ENCODE measurements around the gene MAST4.

The MAST4 gene

GRCh38 chr5:66864240-66864884 lies 268.2 kb downstream of the MAST4 start:
- Mint-ChIP-seq H3K27ac (no peak overlapping the region), H3K36me3 (ENCODE audit: low read depth) (no peaks in the 10 kb centered on the region), H3K4me3 (no peak overlapping the region), H3K9me3 (no peaks in the 10 kb centered on the region), H3K4me1 (peaks cover 11% of the 10 kb centered on the region), H3K27me3 (ENCODE audit: low read depth) (peaks cover 4% of the 10 kb centered on the region)
- TF ChIP-seq CTCF (IDR thresholded peaks at IDR 0.05; ENCODE audit: unreplicated experiment in 3 of 3) = no peak

GRCh38 chr5:66867618-66868322 lies 271.6 kb downstream of the MAST4 start:
- Mint-ChIP-seq H3K27me3 (ENCODE audit: low read depth) (peaks cover 4% of the 10 kb centered on the region), H3K4me3 (no peak overlapping the region), H3K27ac (no peak overlapping the region), H3K4me1 (peaks cover 1% of the 10 kb centered on the region), H3K36me3 (ENCODE audit: low read depth) (no peaks in the 10 kb centered on the region), H3K9me3 (no peaks in the 10 kb centered on the region)
- no peak for TF ChIP-seq CTCF (IDR thresholded peaks at IDR 0.05; ENCODE audit: unreplicated experiment in 3 of 3)

GRCh38 chr5:66869347-66869746 lies 273.2 kb downstream of the MAST4 start:
- no peaks in the 10 kb centered on the region for H3K9me3 Mint-ChIP-seq
- no peaks in the 10 kb centered on the region for H3K36me3 Mint-ChIP-seq (ENCODE audit: low read depth)
- no peaks in the 10 kb centered on the region for H3K27me3 Mint-ChIP-seq (ENCODE audit: low read depth)
- H3K4me1 Mint-ChIP-seq = no peaks in the 10 kb centered on the region
- peak overlapping the region in 1 of 3 experiments; percentile 40 for H3K27ac Mint-ChIP-seq
- H3K4me3 Mint-ChIP-seq = no peak overlapping the region
- TF ChIP-seq CTCF (IDR thresholded peaks at IDR 0.05; ENCODE audit: unreplicated experiment in 3 of 3) = no peak

GRCh38 chr5:66870708-66871107 lies 274.5 kb downstream of the MAST4 start:
- H3K4me3 Mint-ChIP-seq = no peak overlapping the region
- TF ChIP-seq CTCF (IDR thresholded peaks at IDR 0.05; ENCODE audit: unreplicated experiment in 3 of 3) = no peak
- H3K9me3 Mint-ChIP-seq = no peaks in the 10 kb centered on the region
- no peaks in the 10 kb centered on the region for H3K27me3 Mint-ChIP-seq (ENCODE audit: low read depth)
- H3K36me3 Mint-ChIP-seq (ENCODE audit: low read depth) = no peaks in the 10 kb centered on the region
- H3K4me1 Mint-ChIP-seq = no peaks in the 10 kb centered on the region
- H3K27ac Mint-ChIP-seq = no peak overlapping the region

GRCh38 chr5:66871651-66872050 lies 275.5 kb downstream of the MAST4 start:
- no peaks in the 10 kb centered on the region for H3K27me3 Mint-ChIP-seq (ENCODE audit: low read depth)
- no peaks in the 10 kb centered on the region for H3K9me3 Mint-ChIP-seq
- no peaks in the 10 kb centered on the region for H3K4me1 Mint-ChIP-seq
- no peak overlapping the region for H3K27ac Mint-ChIP-seq
- TF ChIP-seq CTCF (IDR thresholded peaks at IDR 0.05; ENCODE audit: unreplicated experiment in 3 of 3) = no peak
- no peaks in the 10 kb centered on the region for H3K36me3 Mint-ChIP-seq (ENCODE audit: low read depth)
- no peak overlapping the region for H3K4me3 Mint-ChIP-seq

All from nephron (organoid).